Measurements from ENCODE around the gene CLDN2.

Gene CLDN2

DNA sequence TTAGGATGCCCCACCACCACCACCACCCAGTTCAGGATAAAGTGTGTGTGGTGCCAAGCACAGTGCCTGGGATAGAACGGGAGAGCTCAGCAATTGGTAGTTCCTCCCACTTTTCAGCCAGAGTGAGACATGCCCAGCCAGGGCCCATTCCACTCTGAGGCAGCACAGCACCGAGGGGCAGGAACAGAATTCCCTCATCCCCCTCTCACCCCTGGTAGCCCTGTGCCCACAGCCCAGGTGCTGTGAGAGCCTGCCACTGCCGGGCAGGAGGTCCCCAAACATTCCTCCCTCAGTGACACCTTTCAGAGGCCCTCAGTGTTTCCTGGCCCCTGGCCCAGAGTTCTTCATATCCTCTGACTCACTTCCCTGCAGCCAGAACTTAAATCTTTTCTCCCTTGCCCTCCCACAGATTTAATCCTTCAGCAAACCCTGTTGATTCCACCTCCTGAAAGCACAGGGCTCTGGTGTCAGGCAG is 25.2 kb upstream of the CLDN2 start:
- Histone ChIP-seq H3K79me2 (ENCODE audit: low read length) (no peaks in the 10 kb centered on the region), H3K27me3 (ENCODE audit: low read depth, low read length) (no peaks in the 10 kb centered on the region), H4K20me1 (ENCODE audit: insufficient read depth, low read length) (no peaks in the 10 kb centered on the region), H3K4me2 (ENCODE audit: low read length) (no peak overlapping the region), H3K27ac (ENCODE audit: low read length) (no peak overlapping the region), H3K9me3 (ENCODE audit: insufficient read depth, low read length) (no peaks in the 10 kb centered on the region), H2AFZ (ENCODE audit: low read depth, low read length) (no peak overlapping the region), H3K36me3 (replicated peaks; ENCODE audit: low read depth, low read length) (no peaks in the 10 kb centered on the region), H3K4me1 (ENCODE audit: low read length) (no peaks in the 10 kb centered on the region), H3K4me3 (ENCODE audit: low read length) (no peak overlapping the region), H3K9ac (ENCODE audit: low read length) (no peak overlapping the region)
- no peak for TF ChIP-seq EZH2phosphoT487 (IDR thresholded peaks at IDR 0.05; ENCODE audit: low read depth)
- TF ChIP-seq, protein P1, sequence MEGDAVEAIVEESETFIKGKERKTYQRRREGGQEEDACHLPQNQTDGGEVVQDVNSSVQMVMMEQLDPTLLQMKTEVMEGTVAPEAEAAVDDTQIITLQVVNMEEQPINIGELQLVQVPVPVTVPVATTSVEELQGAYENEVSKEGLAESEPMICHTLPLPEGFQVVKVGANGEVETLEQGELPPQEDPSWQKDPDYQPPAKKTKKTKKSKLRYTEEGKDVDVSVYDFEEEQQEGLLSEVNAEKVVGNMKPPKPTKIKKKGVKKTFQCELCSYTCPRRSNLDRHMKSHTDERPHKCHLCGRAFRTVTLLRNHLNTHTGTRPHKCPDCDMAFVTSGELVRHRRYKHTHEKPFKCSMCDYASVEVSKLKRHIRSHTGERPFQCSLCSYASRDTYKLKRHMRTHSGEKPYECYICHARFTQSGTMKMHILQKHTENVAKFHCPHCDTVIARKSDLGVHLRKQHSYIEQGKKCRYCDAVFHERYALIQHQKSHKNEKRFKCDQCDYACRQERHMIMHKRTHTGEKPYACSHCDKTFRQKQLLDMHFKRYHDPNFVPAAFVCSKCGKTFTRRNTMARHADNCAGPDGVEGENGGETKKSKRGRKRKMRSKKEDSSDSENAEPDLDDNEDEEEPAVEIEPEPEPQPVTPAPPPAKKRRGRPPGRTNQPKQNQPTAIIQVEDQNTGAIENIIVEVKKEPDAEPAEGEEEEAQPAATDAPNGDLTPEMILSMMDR (IDR thresholded peaks at IDR 0.05; ENCODE audit: low read depth, low read length): no peak

DNA sequence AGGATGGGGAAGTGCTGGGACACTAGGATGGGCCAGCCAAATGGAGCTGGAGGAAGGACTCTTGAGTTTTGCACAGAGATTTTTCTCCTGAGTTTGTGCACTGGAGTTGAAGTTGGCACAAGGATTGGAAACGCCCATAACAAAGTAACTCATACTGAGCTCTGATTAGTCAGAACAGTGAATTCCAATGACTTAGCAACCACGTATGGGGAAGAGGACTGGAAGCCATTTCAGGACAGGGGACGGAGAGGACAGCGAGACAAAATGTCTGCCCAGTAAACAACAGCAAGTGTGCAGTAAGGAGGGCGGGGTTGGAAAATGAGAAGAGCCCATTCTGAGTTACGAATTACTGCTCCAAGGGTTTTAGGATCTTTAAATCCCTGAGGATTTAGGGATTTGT is 22.9 kb upstream of the CLDN2 start:
- Histone ChIP-seq H3K36me3 (replicated peaks; ENCODE audit: low read depth, low read length) (no peaks in the 10 kb centered on the region), H3K4me2 (ENCODE audit: low read length) (no peak overlapping the region), H3K79me2 (ENCODE audit: low read length) (no peaks in the 10 kb centered on the region), H3K9ac (ENCODE audit: low read length) (no peak overlapping the region), H3K9me3 (ENCODE audit: insufficient read depth, low read length) (no peaks in the 10 kb centered on the region), H3K27me3 (ENCODE audit: low read depth, low read length) (no peaks in the 10 kb centered on the region), H3K4me3 (ENCODE audit: low read length) (no peak overlapping the region), H4K20me1 (ENCODE audit: insufficient read depth, low read length) (no peaks in the 10 kb centered on the region), H3K4me1 (ENCODE audit: low read length) (no peaks in the 10 kb centered on the region), H2AFZ (ENCODE audit: low read depth, low read length) (no peak overlapping the region), H3K27ac (ENCODE audit: low read length) (no peak overlapping the region)
- no peak for TF ChIP-seq EZH2phosphoT487 (IDR thresholded peaks at IDR 0.05; ENCODE audit: low read depth)
- TF ChIP-seq, protein P1 (IDR thresholded peaks at IDR 0.05; ENCODE audit: low read depth, low read length): no peak

DNA sequence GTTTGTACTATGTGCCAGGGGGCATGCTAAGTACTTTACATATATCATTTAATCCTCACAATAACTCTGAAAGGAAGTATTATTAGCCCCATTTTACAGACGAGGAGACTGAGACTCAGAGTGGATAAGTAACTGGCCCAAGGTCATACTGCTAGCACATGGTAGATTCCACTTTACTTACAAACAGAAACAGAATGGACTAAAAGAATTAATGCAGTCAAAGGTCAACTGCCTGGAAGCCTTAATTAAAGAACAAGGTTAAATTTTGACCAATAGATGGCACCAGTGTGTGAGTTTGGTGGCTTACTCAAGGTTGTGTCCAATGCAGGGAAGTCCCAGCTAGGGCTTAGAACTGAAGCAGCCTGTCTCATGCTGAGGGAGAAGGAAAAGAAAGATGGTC is 21.7 kb upstream of the CLDN2 start:
- no peaks in the 10 kb centered on the region for H3K27me3 ChIP-seq (ENCODE audit: low read depth, low read length)
- no peak for TF ChIP-seq EZH2phosphoT487 (IDR thresholded peaks at IDR 0.05; ENCODE audit: low read depth)
- TF ChIP-seq, protein P1 (IDR thresholded peaks at IDR 0.05; ENCODE audit: low read depth, low read length): peak; percentile 50
- no peaks in the 10 kb centered on the region for H4K20me1 ChIP-seq (ENCODE audit: insufficient read depth, low read length)
- no peak overlapping the region for H3K27ac ChIP-seq (ENCODE audit: low read length)
- H3K4me3 ChIP-seq (ENCODE audit: low read length): no peak overlapping the region
- H3K79me2 ChIP-seq (ENCODE audit: low read length): no peaks in the 10 kb centered on the region
- no peaks in the 10 kb centered on the region for H3K9me3 ChIP-seq (ENCODE audit: insufficient read depth, low read length)
- no peak overlapping the region for H2AFZ ChIP-seq (ENCODE audit: low read depth, low read length)
- no peak overlapping the region for H3K4me2 ChIP-seq (ENCODE audit: low read length)
- no peaks in the 10 kb centered on the region for H3K36me3 ChIP-seq (replicated peaks; ENCODE audit: low read depth, low read length)
- no peak overlapping the region for H3K9ac ChIP-seq (ENCODE audit: low read length)
- no peaks in the 10 kb centered on the region for H3K4me1 ChIP-seq (ENCODE audit: low read length)

DNA sequence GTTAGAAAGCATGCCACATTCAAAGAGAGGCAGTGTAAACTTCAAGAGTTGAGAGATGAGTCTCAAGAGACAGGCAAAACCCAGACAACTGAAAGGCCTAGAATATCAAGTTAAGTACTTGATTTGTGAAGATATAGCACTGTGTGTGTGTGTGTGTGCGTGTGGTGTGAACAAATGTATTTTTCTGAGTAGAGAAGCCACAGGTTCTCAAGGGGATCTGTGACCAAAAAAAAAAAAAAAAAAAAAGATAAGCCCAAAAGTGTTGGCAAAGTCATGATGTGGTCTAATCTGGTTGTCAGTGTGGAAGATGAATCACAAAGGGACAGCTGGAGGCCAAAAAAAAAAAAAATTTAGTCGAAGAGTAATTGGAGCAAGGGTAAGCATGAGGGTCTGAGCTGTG is 20.9 kb upstream of the CLDN2 start:
- H4K20me1 ChIP-seq (ENCODE audit: insufficient read depth, low read length): no peaks in the 10 kb centered on the region
- no peaks in the 10 kb centered on the region for H3K9me3 ChIP-seq (ENCODE audit: insufficient read depth, low read length)
- H3K27ac ChIP-seq (ENCODE audit: low read length): no peak overlapping the region
- H2AFZ ChIP-seq (ENCODE audit: low read depth, low read length): no peak overlapping the region
- no peak overlapping the region for H3K9ac ChIP-seq (ENCODE audit: low read length)
- TF ChIP-seq, protein P1 (IDR thresholded peaks at IDR 0.05; ENCODE audit: low read depth, low read length): no peak
- no peak for TF ChIP-seq EZH2phosphoT487 (IDR thresholded peaks at IDR 0.05; ENCODE audit: low read depth)
- H3K4me2 ChIP-seq (ENCODE audit: low read length): no peak overlapping the region
- H3K36me3 ChIP-seq (replicated peaks; ENCODE audit: low read depth, low read length): no peaks in the 10 kb centered on the region
- H3K27me3 ChIP-seq (ENCODE audit: low read depth, low read length): no peaks in the 10 kb centered on the region
- H3K79me2 ChIP-seq (ENCODE audit: low read length): no peaks in the 10 kb centered on the region
- H3K4me1 ChIP-seq (ENCODE audit: low read length): no peaks in the 10 kb centered on the region
- no peak overlapping the region for H3K4me3 ChIP-seq (ENCODE audit: low read length)
